K562 (cell line): Measurements from ENCODE around the gene RNF26. TPM values are rescaled to one million over a fixed set of nuclear protein-coding genes. Genes with fewer than 3 reads are reported as not detected.

Experiments used
- ATAC-seq: fragments of 200-7000 bp; cut with Tn5 transposase; 3 replicates; pipeline ENCODE4 v1.9.1; 2020; ENCODE audit warnings: moderate library complexity
- BruUV-seq: library from RNA; stranded (reverse); fragments of 400-500 nt; replicated peaks from 2 replicates; lab custom pipeline; 2021; lab: Mats Ljungman, UMichigan
- CTCF ChIA-PET: fragments of 300-600 bp; formaldehyde crosslinking; extraction: SDS; loops from one replicate; lab custom pipeline; 2021; ENCODE audit warnings: low intra/inter-chr PET ratio; lab: Yijun Ruan, JAX
- POLR2A ChIA-PET: fragments of 300-600, 350-650 bp; sonication (Branson Sonifier 250); formaldehyde crosslinking; extraction: SDS; loops from one replicate; lab custom pipeline; 2021; ENCODE audit warnings: antibody characterized with exemption, inconsistent platforms; lab: Yijun Ruan, JAX
- DNase-seq, 4 experiments: peaks; one replicate each; pipeline versions ENCODE4 v3.0.0 to v3.0.0-alpha.2; 2011 to 2018; ENCODE audit warnings: low spot score in 3 of 4, mixed read lengths in 3 of 4; ENCODE audit errors: extremely low read depth in 1 of 4
- FAIRE-seq: peaks from 2 replicates; lab custom pipeline; 2011; peaks lifted over from hg19 to GRCh38; lab: Jason Lieb, UNC
- H2AFZ ChIP-seq: 2 replicates; pipeline ENCODE4 v1.6.0; 2011; ENCODE audit warnings: low read depth, low read length, control low read depth, inconsistent platforms
- H3K27ac ChIP-seq: fragments of 200-600 bp; 3 replicates; pipeline ENCODE4 v1.8.0; 2011; ENCODE audit warnings: low read depth, mild to moderate bottlenecking, control low read depth, inconsistent platforms, low read length, moderate library complexity, mixed read lengths; ENCODE audit errors: extremely low read depth
- H3K27me3 ChIP-seq, 2 experiments: fragments of 300-600 bp in 1 of 2; 2 replicates in 1 of 2; 3 replicates in 1 of 2; pipeline versions ENCODE4 v1.6.0 to v1.8.0; 2011; ENCODE audit warnings: inconsistent platforms in 2 of 2, low read length in 2 of 2, mild to moderate bottlenecking in 1 of 2, mixed read lengths in 1 of 2, moderate library complexity in 1 of 2; ENCODE audit not compliant: control insufficient read depth in 2 of 2, insufficient read depth in 2 of 2
- H3K36me3 ChIP-seq: fragments of 300-600 bp; 3 replicates; pipeline ENCODE4 v1.8.0; 2011; ENCODE audit warnings: mild to moderate bottlenecking, low read length, inconsistent platforms; ENCODE audit not compliant: control insufficient read depth, insufficient read depth
- H3K4me1 ChIP-seq, 2 experiments: fragments of 200-600 bp in 1 of 2; replicated peaks in 1 of 2; 2 replicates in 1 of 2; 3 replicates in 1 of 2; pipeline versions ENCODE4 v1.5.1 to v1.8.0; 2011; ENCODE audit warnings: inconsistent platforms in 2 of 2, low read length in 2 of 2, mild to moderate bottlenecking in 1 of 2, mixed read lengths in 1 of 2, moderate library complexity in 1 of 2; ENCODE audit not compliant: control insufficient read depth in 2 of 2, insufficient read depth in 2 of 2
- H3K4me2 ChIP-seq: 2 replicates; pipeline ENCODE4 v1.6.1; 2011; ENCODE audit warnings: low read length, control low read depth, inconsistent platforms, mixed read lengths; ENCODE audit not compliant: insufficient read depth
- H3K4me3 ChIP-seq: fragments of 200-600 bp; sonication (generic), shearing (Covaris generic); 2 replicates; pipeline ENCODE4 v1.5.1; 2016; ENCODE audit warnings: control low read depth, inconsistent platforms
- H3K79me2 ChIP-seq: fragments of 200-600 bp; 3 replicates; pipeline ENCODE4 v1.8.0; 2011; ENCODE audit warnings: low read length, inconsistent platforms; ENCODE audit not compliant: control insufficient read depth, insufficient read depth
- H3K9ac ChIP-seq, 2 experiments: 2 replicates each; pipeline versions ENCODE4 v1.6.0 to v1.6.1; 2011; ENCODE audit warnings: low read depth in 2 of 2, low read length in 2 of 2, control low read depth in 1 of 2, inconsistent platforms in 1 of 2, mild to moderate bottlenecking in 1 of 2, mixed read lengths in 1 of 2; ENCODE audit not compliant: insufficient read depth in 1 of 2
- H3K9me1 ChIP-seq: one replicate; pipeline ENCODE4 v1.6.0; 2011; ENCODE audit warnings: inconsistent platforms, mild to moderate bottlenecking, low read length, moderate library complexity; ENCODE audit not compliant: control insufficient read depth, insufficient read depth
- H3K9me3 ChIP-seq: replicated peaks from 2 replicates; pipeline ENCODE4 v1.5.1; 2011; ENCODE audit warnings: low read depth, low read length, inconsistent platforms; ENCODE audit not compliant: control insufficient read depth, insufficient read depth
- H4K20me1 ChIP-seq: replicated peaks from 2 replicates; pipeline ENCODE4 v1.6.1; 2011; ENCODE audit warnings: low read length, inconsistent platforms, mixed read lengths; ENCODE audit not compliant: control insufficient read depth, insufficient read depth
- TBP ChIP-seq: optimal IDR thresholded peaks from 2 replicates; pipeline ENCODE3; 2011; ENCODE audit warnings: low read depth, low read length, improper control_type of control experiment
- TEAD2 ChIP-seq: fragments of 450-650 bp; IDR thresholded peaks from 2 replicates; pipeline ENCODE4 v1.6.1; 2016; ENCODE audit warnings: missing genetic modification characterization, control low read depth, missing compliant biosample characterization
- WGBS: fragments of 100-300 bp; shearing (Covaris generic); methylation state at CpG from one replicate; pipeline ENCODE4 v1.1.6; 2016; ENCODE audit warnings: low coverage, mixed read lengths; ENCODE audit not compliant: insufficient coverage; ENCODE audit errors: missing lambda C conversion rate; 5-methylcytosine and 5-hydroxymethylcytosine counted together
- in situ Hi-C: fragments of 300-500 bp; cut with MboI; formaldehyde crosslinking; loops from 4 replicates; pipeline ENCODE4 v1.15.0; 2018; ENCODE audit warnings: inconsistent platforms, mixed read lengths
- intact Hi-C: fragments of 100-400 bp; cut with micrococcal nuclease; formaldehyde crosslinking; loops from 2 replicates; pipeline ENCODE4 v1.14.2; 2022
- polyA plus RNA-seq, 8 experiments: library from polyadenylated mRNA; depleted of rRNA in 4 of 8; stranded (reverse) in 5 of 8; unstranded in 3 of 8; fragments of >200 nt; fragmentation: Nextera tagmentation in 2 of 8; fragmentation: Illumina TruSeq in 1 of 8; extraction: Ambion mirVana in 2 of 8; extraction: Trizol in 1 of 8; gene quantifications; 2 replicates each; pipeline versions ENCODE4 v1.2.1 to v1.2.3, GENCODE V29; 2011 to 2014; ENCODE audit warnings: inconsistent platforms in 1 of 8, missing spikeins in 1 of 8
- total RNA-seq, 7 experiments: library from RNA; depleted of rRNA in 6 of 7; stranded (reverse); fragments of >200 nt in 6 of 7; fragmentation: Illumina TruSeq in 2 of 7; extraction: Trizol in 2 of 7; gene quantifications; 2 replicates each; pipeline versions ENCODE4 v1.2.1 to v1.2.3, GENCODE V29; 2011 to 2021; ENCODE audit warnings: low replicate concordance in 1 of 7
- TF ChIP-seq, protein P1 (sequence below): sonication (generic); formaldehyde crosslinking; IDR thresholded peaks from 2 replicates; pipeline ENCODE4 v1.8.0; 2022; ENCODE audit warnings: mild to moderate bottlenecking, low read depth, missing genetic modification reagents

The RNF26 gene
- total and polyA plus RNA-seq, 9 of the 15 experiments (the other 6 are each of a cell fraction or from before 2014, with no cell fraction given) = 5.3 to 53.6 (median 12.7) TPM

GRCh38 chr11:119373059-119373920 is 39.0 kb downstream of the RNF26 start:
- CTCF ChIA-PET = interaction anchor here (0.5 to 5.9 kb wide), 2 partner anchors 17 to 102 kb away, joined by 3 to 41 read pairs; no protein-coding TSS in a partner anchor
- Histone ChIP-seq H3K9me1 (no peaks in the 10 kb centered on the region), H4K20me1 (peaks cover 5% of the 10 kb centered on the region; the same call in 1 of the 2 replicates), H3K27ac (no peak overlapping the region), H3K9ac (peak overlapping the region in 1 of 2 experiments; percentile 49; a peak in 2 of 4 replicates), H3K4me3 (no peak overlapping the region), H2AFZ (no peak overlapping the region), H3K36me3 (peaks cover 27% of the 10 kb centered on the region; the same call in 1 of the 3 replicates), H3K4me1 (peaks cover 65 to 77% of the 10 kb centered on the region in 2 experiments), H3K4me2 (no peak overlapping the region), H3K9me3 (no peaks in the 10 kb centered on the region), H3K27me3 (no peaks in the 10 kb centered on the region), H3K79me2 (peaks cover 12% of the 10 kb centered on the region; the same call in 1 of the 3 replicates)
- 78% methylated on average over 19 of the region's 23 CpGs for WGBS
- DNase-seq (no peak), ATAC-seq (no peak), FAIRE-seq (no peak)
- POLR2A ChIA-PET = interaction anchor here (0.5 to 3.7 kb wide), 7 partner anchors 8 to 1859 kb away, joined by 3 to 24 read pairs (median 3); no protein-coding TSS in a partner anchor
- TF ChIP-seq TBP (no peak), TEAD2 (no peak)
- TF ChIP-seq, protein P1, sequence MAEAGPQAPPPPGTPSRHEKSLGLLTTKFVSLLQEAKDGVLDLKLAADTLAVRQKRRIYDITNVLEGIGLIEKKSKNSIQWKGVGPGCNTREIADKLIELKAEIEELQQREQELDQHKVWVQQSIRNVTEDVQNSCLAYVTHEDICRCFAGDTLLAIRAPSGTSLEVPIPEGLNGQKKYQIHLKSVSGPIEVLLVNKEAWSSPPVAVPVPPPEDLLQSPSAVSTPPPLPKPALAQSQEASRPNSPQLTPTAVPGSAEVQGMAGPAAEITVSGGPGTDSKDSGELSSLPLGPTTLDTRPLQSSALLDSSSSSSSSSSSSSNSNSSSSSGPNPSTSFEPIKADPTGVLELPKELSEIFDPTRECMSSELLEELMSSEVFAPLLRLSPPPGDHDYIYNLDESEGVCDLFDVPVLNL (CRISPR knock-in tag) = 0 out of 2 replicates have a peak, but pooled peaks have one; percentile 7
- intact Hi-C loops (loop anchor here (5.0 kb wide), 1 partner anchor 36 kb away; no protein-coding TSS in a partner anchor), in situ Hi-C loops (no loop called here)
- BruUV-seq = no TSS peak
